ENCODE measurements around the gene NHSL1.

Gene NHSL1, protein sequence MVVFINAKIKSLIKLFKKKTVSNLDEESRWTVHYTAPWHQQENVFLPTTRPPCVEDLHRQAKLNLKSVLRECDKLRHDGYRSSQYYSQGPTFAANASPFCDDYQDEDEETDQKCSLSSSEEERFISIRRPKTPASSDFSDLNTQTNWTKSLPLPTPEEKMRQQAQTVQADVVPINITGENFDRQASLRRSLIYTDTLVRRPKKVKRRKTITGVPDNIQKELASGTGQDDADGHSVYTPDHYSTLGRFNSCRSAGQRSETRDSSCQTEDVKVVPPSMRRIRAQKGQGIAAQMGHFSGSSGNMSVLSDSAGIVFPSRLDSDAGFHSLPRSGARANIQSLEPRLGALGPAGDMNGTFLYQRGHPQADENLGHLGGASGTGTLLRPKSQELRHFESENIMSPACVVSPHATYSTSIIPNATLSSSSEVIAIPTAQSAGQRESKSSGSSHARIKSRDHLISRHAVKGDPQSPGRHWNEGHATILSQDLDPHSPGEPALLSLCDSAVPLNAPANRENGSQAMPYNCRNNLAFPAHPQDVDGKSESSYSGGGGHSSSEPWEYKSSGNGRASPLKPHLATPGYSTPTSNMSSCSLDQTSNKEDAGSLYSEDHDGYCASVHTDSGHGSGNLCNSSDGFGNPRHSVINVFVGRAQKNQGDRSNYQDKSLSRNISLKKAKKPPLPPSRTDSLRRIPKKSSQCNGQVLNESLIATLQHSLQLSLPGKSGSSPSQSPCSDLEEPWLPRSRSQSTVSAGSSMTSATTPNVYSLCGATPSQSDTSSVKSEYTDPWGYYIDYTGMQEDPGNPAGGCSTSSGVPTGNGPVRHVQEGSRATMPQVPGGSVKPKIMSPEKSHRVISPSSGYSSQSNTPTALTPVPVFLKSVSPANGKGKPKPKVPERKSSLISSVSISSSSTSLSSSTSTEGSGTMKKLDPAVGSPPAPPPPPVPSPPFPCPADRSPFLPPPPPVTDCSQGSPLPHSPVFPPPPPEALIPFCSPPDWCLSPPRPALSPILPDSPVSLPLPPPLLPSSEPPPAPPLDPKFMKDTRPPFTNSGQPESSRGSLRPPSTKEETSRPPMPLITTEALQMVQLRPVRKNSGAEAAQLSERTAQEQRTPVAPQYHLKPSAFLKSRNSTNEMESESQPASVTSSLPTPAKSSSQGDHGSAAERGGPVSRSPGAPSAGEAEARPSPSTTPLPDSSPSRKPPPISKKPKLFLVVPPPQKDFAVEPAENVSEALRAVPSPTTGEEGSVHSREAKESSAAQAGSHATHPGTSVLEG (N-terminal part only)

GRCh38 chr6:138499303-138500018, at the start of gene NHSL1:
Gene NHSL1, minus strand, starts transcription at chr6:138499494. Its CDS starts 204 bp downstream, at chr6:138499290.
- DNase-seq: no peak

DNA sequence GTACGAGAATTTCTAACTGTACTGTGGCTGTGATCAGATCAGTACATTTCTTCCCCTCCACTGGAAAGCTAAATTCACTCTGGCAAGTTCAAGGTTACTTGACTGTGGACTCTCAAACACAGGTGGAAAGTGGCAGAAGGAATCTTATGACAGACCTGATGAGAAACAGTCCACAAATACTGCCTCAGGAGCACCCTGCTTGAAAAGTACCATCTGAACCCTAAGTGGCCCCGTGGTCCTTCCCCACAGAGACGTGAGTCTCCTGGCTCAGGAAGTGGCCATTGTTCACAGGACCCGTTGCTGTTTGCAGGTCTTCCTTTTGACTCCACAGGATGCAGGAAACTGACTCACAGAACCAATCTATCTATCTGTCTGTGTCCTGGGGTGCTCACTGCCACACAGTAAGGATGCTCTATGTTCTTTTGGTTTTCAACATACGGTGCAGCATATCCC, 47.5 kb upstream of the NHSL1 start:
- DNase-seq: no peak

DNA sequence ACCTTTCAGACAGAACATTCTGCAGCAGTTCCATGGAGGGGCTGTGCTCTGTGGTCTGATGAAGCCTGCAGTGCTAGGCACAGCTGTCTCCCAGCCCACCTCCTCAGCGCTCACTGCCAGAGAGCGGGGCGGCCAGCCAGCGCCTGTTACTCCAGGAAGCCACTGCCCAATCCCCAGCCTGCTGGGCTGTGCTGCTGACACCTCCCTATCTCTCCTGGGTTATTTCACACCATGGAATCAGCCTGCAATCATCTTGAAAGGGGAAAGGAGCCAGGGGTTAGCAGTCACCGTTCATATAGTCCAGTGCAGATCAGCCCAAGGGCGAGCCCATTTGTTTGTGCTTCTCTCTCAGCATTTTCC, 46.3 kb upstream of the NHSL1 start:
- no peak for DNase-seq

DNA sequence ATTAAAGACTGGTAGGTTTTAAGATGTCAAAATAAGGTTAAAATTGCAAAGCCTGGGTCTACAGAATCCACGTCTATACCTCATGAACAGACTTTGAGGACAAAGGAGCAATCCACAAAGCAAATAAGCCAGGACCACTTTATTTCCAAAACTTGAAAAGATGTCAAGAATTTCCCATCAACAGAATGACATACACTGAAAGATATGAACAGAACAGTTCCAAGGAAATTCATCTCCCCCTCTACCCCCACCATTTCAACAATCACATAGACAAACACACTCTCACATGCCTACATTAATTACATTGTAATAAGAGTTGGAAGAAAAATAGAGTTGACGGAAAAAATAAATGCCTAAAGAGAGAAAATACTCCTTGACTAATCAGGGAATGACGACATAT, 45.2 kb upstream of the NHSL1 start:
- DNase-seq: no peak

GRCh38 chr6:138543657-138544056, 44.4 kb upstream of the NHSL1 start:
- DNase-seq: no peak

DNA sequence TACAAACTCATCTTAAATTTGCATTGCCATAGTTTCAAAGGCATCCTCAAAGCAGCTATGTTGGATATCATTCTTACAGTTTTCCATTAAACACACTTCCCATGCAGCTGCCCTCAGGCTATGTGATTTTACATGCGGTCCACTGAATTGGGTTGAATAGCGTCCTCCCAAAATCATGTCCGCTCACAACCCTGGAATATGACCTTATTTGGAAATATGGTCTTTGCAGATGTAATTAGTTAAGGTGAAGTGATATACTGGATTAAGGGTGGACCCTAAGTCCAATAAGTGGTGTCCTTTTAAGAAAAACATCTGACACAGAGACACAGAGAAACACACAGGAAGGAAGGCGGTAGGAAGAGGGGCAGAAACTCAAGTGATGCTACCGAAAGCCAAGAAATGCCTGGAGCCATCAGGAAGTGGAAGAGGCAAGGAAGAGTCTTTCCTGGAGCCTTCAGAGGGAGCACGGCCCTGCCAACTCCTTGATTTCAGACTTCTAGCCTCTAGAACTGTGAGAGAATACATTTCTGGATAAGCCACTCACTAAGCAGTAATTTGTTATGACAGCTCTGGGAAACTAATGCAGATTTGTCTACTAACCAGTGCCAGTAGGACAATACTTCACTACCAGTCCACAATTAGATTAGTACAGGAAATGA, 42.7 kb upstream of the NHSL1 start:
- no peak for DNase-seq

- no peak for DNase-seq
Observed at GRCh38 chr6:138540468-138540867, 41.2 kb upstream of the NHSL1 start.

DNA sequence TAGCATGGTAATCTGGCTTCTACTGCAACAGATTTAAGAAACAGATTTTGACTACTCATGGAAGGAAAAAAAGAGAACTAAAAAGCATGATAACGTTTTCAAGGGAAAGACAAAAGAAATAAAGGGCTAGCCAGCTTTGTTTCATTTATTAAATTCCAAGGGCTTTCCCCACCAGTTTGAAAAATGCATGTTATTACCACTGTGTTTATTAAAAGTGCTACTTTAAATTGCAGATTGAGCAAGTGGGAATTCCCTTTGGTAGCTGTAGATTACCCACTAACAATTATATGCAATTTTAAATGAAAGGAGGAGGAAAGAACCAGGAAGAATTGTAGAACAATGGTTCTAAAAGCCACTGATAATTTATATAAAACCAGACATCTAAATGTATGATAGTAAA, 40.6 kb upstream of the NHSL1 start:
- no peak for DNase-seq

- no peak for DNase-seq
Observed at GRCh38 chr6:138538390-138539031, 39.2 kb upstream of the NHSL1 start.

DNA sequence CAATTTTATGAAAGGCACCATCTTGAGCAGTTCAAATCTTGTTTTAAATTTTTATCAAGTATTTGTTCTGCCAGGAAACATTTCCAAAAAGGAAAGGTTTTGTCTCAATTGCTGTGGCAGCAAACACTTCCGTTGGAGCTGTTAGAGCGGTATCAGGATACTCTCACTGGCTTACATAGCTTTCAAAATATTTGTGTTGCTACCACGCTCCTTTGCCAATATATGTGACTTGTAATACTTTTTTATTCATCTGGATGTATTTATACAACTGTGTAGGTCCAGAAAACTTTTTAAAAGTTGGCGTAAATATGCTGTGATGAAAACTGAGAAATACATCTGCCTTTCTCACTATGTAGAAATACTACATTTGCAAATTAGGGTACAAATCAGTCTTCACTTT, 37.8 kb upstream of the NHSL1 start:
- no peak for DNase-seq

DNA sequence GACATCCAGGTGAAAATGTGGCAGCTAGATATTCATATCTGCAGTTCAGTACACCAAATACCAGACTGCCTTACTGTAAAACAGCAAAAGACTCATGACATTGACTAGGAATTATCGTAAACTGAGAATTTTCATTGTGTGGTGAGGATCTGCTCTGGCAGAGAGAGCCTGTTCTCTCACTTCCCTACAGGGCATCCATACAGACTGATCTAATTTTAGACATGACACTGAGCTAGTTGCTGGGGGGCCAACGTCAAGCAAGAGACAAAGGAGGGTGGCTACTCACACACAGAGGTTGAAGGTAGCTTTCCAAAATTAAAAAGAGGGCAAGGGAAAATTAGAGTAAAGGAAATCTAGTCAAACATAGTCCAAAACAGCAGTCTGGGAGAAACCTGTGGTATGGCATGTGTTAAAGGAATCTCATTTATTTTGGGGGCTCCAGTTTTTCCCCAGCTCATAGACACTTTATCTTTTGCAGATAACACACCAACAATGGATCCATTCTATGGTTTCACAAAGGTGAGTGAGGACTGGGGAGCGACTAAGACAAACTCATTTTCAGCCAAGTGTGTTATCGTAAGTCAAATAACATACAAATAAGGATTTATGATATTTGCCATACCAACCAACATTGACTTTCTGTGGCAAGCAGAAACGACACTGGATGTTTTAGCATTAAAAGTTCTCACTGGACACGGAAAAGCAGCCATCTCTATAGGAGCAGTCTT, 36.6 kb upstream of the NHSL1 start:
- DNase-seq: no peak

DNA sequence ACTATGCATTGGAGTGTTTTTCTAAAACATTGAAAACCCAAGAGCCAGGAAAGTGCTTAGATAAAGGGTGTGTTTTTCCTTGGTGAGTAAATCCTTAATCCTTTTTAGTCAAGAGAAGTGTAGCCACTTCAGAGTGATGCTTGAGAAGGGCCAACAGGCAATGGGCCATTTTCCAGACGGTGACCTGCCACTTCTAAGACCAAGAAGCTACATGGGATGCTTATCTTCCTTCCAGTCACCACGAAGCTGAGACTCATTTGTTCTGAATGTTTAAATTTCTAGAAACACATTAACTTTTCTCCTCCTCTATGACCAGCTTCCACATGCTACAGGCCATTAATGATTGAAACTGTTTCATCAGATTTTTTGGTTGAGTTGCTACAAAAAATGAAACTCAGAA, 34.4 kb upstream of the NHSL1 start:
- DNase-seq: no peak

DNA sequence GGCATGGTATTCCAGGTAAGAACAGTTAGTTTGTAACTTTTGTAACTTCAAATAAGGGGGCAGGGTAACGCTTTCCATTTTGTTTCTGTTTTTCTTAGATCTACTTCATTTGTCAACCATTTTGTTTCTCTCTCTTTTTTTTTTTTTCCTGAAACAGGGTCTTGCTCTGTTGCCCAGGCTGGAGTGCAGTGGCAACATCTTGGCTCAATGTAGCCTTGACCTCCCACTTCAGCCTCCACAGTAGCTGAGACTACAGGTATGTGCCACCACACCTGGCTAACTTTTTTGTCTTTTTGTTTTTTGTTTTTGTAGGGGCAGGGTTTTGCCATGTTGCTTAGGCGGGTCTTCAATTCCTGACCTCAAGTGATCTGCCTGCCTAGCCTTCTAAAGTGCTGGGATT, 32.1 kb upstream of the NHSL1 start:
- no peak for DNase-seq

- no peak for DNase-seq
Observed at GRCh38 chr6:138529478-138529877, 30.2 kb upstream of the NHSL1 start.

GRCh38 chr6:138528956-138529355, 29.7 kb upstream of the NHSL1 start:
- no peak for DNase-seq

DNA sequence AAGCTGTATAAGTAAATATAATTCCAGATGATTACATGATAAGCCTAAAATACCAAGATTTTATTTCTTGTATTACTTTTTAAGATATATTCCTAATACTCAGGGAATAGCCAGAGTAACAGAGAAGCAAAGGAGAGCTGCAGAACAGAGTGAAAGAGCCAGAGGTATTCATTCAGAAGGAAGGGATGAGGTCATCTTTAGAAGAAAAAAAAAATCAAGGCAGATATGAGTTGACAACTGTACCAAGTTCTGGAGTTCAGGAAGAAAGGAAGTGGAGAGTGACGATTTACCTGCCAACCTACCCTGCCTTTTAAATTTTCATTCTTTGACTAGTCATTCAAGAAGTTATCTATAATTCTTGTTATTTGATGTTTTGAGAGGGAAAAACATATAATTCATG, 28.8 kb upstream of the NHSL1 start:
- no peak for DNase-seq

GRCh38 chr6:138527411-138528088, 28.3 kb upstream of the NHSL1 start:
- no peak for DNase-seq

DNA sequence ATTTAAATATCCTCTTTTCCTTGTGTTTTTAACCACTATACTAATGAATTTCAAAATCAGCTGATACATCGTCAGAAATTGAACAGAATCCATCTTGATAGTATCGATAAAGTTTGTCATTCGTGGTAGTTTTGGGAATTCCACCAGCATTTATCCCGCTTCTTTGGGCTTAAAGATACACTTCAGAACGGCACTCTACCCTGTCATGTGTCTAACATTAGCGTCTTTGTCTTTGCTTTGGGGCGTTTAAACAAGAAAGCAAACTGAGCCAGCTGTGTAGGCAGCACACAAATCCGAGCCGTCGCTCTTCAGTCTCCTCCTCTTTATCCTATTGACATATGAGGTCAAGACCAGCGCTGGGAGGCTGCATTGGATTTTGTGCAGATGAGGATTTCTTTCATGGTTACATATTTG, 27.5 kb upstream of the NHSL1 start:
- DNase-seq: no peak

DNA sequence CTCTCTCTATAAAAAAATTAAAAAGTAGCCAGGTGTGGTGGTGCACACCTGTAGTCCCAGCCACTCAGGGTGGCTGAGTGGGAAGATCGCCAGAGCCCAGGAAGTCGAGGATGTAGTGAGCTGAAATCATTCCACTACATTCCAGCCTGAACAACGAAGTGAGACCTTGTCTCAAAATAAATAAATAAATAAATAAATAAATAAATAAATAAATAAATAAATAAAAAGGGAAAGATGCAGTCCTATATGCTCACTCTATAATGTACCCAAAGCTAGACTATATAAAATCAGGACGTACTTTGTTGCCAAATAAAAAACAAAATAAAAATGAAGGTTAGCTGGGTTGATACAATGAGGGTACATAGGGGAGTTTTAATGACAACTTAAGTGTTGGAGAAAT, 26.1 kb upstream of the NHSL1 start:
- DNase-seq: no peak

DNA sequence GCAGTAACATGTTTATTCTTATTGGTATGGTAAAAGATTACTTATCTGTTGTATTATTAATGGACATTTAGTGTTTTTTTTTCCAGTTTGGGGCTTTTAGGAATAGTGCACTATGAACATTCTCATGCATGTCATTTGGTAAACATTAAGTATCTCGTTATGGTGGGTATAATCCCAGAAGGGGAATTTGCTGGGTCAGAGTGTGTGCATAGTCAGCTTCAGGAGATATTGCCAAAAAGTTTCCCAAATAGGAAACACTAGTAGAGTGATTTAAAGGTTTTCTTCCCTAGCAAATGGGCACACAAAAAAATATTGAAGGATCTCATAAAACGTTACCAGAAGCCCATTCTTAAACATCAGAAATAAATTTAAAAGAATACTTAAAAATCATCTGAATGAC, 25.2 kb upstream of the NHSL1 start:
- DNase-seq: no peak

All from hippocampal formation (tissue), 2 donors.